ENCODE measurements around the gene MRAP2.

Gene MRAP2

DNA sequence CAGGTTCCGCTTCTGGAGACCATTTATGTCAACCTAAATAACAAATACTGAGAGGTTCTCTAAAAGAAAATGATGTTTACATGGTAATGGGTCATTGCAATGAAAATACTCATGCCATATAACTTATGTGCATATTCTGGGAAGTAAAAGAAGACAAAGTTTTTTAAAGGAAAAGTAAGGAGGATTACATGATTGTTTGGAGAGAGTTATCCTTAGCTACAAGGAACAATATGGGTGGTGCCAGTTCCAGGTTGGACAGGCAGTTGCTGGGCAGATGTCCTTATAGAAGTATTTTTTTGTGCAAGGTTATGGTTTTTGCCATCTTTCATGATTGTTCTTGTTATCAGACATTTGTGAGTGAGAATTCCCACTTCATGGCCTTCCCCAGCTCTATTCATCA is 52.5 kb downstream of the MRAP2 start:
- Histone ChIP-seq H3K4me3 (ENCODE audit: severe bottlenecking) (no peak overlapping the region), H3K27me3 (ENCODE audit: insufficient read depth, poor library complexity, severe bottlenecking) (no peaks in the 10 kb centered on the region), H3K9me3 (ENCODE audit: severe bottlenecking) (no peaks in the 10 kb centered on the region), H3K27ac (ENCODE audit: poor library complexity, severe bottlenecking) (no peak overlapping the region), H3K4me1 (ENCODE audit: insufficient read depth, poor library complexity, severe bottlenecking) (peaks cover 9% of the 10 kb centered on the region), H3K36me3 (ENCODE audit: low read depth) (no peaks in the 10 kb centered on the region)
- no peak for ATAC-seq (ENCODE audit: low read depth)
- no peak for DNase-seq (ENCODE audit: low spot score)
- no peak for TF ChIP-seq CTCF (IDR thresholded peaks at IDR 0.05; ENCODE audit: poor library complexity, severe bottlenecking)

GRCh38 chr6:84086545-84087429 is 53.2 kb downstream of the MRAP2 start:
- H3K27ac ChIP-seq (ENCODE audit: poor library complexity, severe bottlenecking): no peak overlapping the region
- no peaks in the 10 kb centered on the region for H3K36me3 ChIP-seq (ENCODE audit: low read depth)
- no peak for TF ChIP-seq CTCF (IDR thresholded peaks at IDR 0.05; ENCODE audit: poor library complexity, severe bottlenecking)
- no peaks in the 10 kb centered on the region for H3K27me3 ChIP-seq (ENCODE audit: insufficient read depth, poor library complexity, severe bottlenecking)
- DNase-seq (ENCODE audit: low spot score): no peak
- H3K4me3 ChIP-seq (ENCODE audit: severe bottlenecking): no peak overlapping the region
- peaks cover 9% of the 10 kb centered on the region for H3K4me1 ChIP-seq (ENCODE audit: insufficient read depth, poor library complexity, severe bottlenecking)
- ATAC-seq (ENCODE audit: low read depth): no peak
- H3K9me3 ChIP-seq (ENCODE audit: severe bottlenecking): no peaks in the 10 kb centered on the region

DNA sequence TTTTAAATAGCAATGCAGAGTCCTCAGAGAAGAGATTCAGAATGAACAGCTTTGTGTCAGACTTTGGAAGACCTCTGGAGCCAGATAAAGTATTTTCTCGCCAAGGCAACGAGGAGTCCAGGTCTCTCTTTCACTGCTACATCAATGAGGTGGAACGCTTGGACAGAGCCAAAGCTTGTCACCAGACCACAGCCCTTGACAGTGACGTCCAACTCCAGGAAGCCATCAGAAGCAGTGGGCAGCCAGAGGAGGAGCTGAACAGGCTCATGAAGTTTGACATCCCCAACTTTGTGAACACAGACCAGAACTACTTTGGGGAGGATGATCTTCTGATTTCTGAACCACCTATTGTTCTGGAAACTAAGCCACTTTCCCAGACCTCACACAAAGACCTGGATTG is 55.5 kb downstream of the MRAP2 start:
- H3K9me3 ChIP-seq (ENCODE audit: severe bottlenecking): no peaks in the 10 kb centered on the region
- no peak overlapping the region for H3K4me3 ChIP-seq (ENCODE audit: severe bottlenecking)
- no peaks in the 10 kb centered on the region for H3K36me3 ChIP-seq (ENCODE audit: low read depth)
- no peak for DNase-seq (ENCODE audit: low spot score)
- H3K27me3 ChIP-seq (ENCODE audit: insufficient read depth, poor library complexity, severe bottlenecking): no peaks in the 10 kb centered on the region
- H3K4me1 ChIP-seq (ENCODE audit: insufficient read depth, poor library complexity, severe bottlenecking): no peaks in the 10 kb centered on the region
- no peak overlapping the region for H3K27ac ChIP-seq (ENCODE audit: poor library complexity, severe bottlenecking)
- ATAC-seq (ENCODE audit: low read depth): no peak
- no peak for TF ChIP-seq CTCF (IDR thresholded peaks at IDR 0.05; ENCODE audit: poor library complexity, severe bottlenecking)

- no peaks in the 10 kb centered on the region for H3K27me3 ChIP-seq (ENCODE audit: insufficient read depth, poor library complexity, severe bottlenecking)
- no peaks in the 10 kb centered on the region for H3K4me1 ChIP-seq (ENCODE audit: insufficient read depth, poor library complexity, severe bottlenecking)
- H3K27ac ChIP-seq (ENCODE audit: poor library complexity, severe bottlenecking): no peak overlapping the region
- ATAC-seq (ENCODE audit: low read depth): no peak
- DNase-seq (ENCODE audit: low spot score): no peak
- no peak for TF ChIP-seq CTCF (IDR thresholded peaks at IDR 0.05; ENCODE audit: poor library complexity, severe bottlenecking)
- no peaks in the 10 kb centered on the region for H3K36me3 ChIP-seq (ENCODE audit: low read depth)
- H3K4me3 ChIP-seq (ENCODE audit: severe bottlenecking): no peak overlapping the region
- H3K9me3 ChIP-seq (ENCODE audit: severe bottlenecking): no peaks in the 10 kb centered on the region
Observed at GRCh38 chr6:84089552-84089951, 56.0 kb downstream of the MRAP2 start.
